Measurements from ENCODE around the gene FRYL. TPM values are rescaled to one million over a fixed set of nuclear protein-coding genes. Genes with fewer than 3 reads are reported as not detected.

FRYL gene
- total RNA-seq, 4 donors from 2014 or later: 43.2 to 92.5 (median 62.1) TPM

DNA sequence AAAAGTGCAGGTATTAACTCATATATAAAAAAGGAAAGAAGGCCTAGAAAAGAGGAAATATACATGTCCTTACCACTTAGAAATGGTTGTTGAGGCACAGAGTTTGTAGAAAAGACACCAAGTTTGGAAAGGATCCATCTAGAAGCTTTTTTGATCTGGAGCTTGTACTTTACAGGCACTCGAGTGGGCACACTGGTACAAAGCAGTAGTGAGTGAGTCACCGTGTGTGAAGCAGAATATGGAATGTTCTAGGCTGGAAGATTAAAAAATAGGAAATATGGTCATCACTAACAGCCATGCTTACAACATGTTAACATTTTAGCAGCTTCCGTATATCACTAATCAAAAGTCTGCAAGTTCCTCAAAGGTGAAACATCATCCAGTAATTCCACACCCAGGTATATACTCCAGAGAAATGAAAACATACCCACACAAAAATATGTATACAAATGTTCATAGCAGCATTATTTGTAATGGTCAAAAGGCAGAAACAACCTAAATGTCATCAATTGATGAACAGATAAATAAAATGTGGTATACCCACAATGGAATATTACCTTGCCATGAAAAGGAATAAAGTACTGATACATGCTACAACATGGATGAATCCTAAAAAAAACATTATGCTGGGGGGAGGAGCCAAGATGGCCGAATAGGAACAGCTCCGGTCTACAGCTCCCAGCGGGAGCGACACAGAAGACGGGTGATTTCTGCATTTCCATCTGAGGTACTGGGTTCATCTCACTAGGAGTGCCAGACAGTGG lies 69.5 kb downstream of the FRYL start:
- Histone ChIP-seq H3K4me3 (no peak overlapping the region), H3K36me3 (peaks cover 0 to 17% of the 10 kb centered on the region in 2 donors), H3K4me1 (no peaks in the 10 kb centered on the region), H3K27me3 (no peaks in the 10 kb centered on the region), H3K9me3 (no peaks in the 10 kb centered on the region), H3K27ac (no peak overlapping the region)
- ATAC-seq: no peak
- TF ChIP-seq POLR2A (IDR thresholded peaks at IDR 0.05) (no peak), EP300 (IDR thresholded peaks at IDR 0.05) (no peak), CTCF (IDR thresholded peaks at IDR 0.05) (no peak)
- 84 to 90% methylated on average over 8 of the region's 8 CpGs for WGBS, 2 donors (ENCODE audit: low coverage in 1 of 2)

DNA sequence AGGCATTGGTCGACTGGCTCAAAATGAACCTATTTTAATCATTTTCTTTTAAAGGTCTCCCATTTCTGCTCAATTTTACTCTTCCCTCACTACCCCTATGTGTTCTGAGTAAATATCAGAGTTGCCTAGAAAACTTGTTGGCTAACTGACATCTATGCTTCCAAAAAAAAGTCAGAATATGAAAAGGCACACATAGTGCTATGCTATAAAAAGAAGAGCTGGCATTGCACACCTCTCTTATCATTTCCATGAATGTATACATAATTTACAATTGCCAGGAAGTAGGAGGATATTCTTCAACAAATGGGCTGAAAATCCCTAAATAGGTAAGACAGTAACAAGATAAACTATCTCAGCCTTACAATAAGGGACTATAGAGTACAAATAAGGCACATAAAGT lies 70.2 kb downstream of the FRYL start:
- no peaks in the 10 kb centered on the region for H3K4me1 ChIP-seq
- H3K27ac ChIP-seq: no peak overlapping the region
- 75% methylated on average over 1 of the region's 1 CpG for WGBS, 2 donors (ENCODE audit: low coverage in 1 of 2)
- TF ChIP-seq EP300 (IDR thresholded peaks at IDR 0.05): no peak
- H3K4me3 ChIP-seq: no peak overlapping the region
- H3K9me3 ChIP-seq: no peaks in the 10 kb centered on the region
- ATAC-seq: no peak
- H3K27me3 ChIP-seq: no peaks in the 10 kb centered on the region
- peaks cover 0 to 17% of the 10 kb centered on the region in 2 donors for H3K36me3 ChIP-seq

GRCh38 chr4:48708610-48709009 lies 71.5 kb downstream of the FRYL start:
- peaks cover 0 to 17% of the 10 kb centered on the region in 2 donors for H3K36me3 ChIP-seq
- no peaks in the 10 kb centered on the region for H3K27me3 ChIP-seq
- ATAC-seq: no peak
- 90 to 99% methylated on average over 1 to 7 of the region's 7 CpGs for WGBS, 2 donors (ENCODE audit: low coverage in 1 of 2)
- H3K4me3 ChIP-seq: no peak overlapping the region
- no peak for TF ChIP-seq CTCF (IDR thresholded peaks at IDR 0.05)
- no peak for TF ChIP-seq POLR2AphosphoS5 (IDR thresholded peaks at IDR 0.05)
- no peak for TF ChIP-seq EP300 (IDR thresholded peaks at IDR 0.05)
- TF ChIP-seq POLR2A (IDR thresholded peaks at IDR 0.05): no peak
- H3K27ac ChIP-seq: no peak overlapping the region
- no peaks in the 10 kb centered on the region for H3K9me3 ChIP-seq
- H3K4me1 ChIP-seq: no peaks in the 10 kb centered on the region

DNA sequence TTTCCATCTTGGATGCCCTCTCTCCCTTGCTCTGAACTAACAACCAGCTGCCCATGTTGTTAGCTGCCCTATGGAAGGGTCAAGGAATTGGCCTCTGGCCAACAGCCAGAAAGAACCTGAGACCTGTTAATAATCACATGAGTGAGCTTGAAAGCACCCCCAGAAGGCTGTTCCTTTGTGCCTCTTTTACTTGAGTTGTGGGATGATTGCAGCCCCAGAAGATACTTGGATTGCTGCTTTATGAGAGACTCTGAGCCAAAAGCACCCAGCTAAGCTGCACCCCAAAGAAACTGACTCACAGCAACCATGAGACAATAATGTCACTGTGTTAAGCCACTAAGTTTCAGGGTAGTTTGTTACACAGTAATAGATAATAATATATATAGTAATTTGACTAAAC lies 73.3 kb downstream of the FRYL start:
- Histone ChIP-seq H3K4me1 (no peaks in the 10 kb centered on the region), H3K36me3 (peaks cover 0 to 17% of the 10 kb centered on the region in 2 donors), H3K4me3 (no peak overlapping the region), H3K27ac (no peak overlapping the region), H3K9me3 (no peaks in the 10 kb centered on the region), H3K27me3 (no peaks in the 10 kb centered on the region)
- no peak for ATAC-seq
- no peak for TF ChIP-seq POLR2A (IDR thresholded peaks at IDR 0.05)
- TF ChIP-seq CTCF (IDR thresholded peaks at IDR 0.05): no peak
- TF ChIP-seq EP300 (IDR thresholded peaks at IDR 0.05): no peak
- no peak for TF ChIP-seq POLR2AphosphoS5 (IDR thresholded peaks at IDR 0.05)

GRCh38 chr4:48705609-48706008 lies 74.5 kb downstream of the FRYL start:
- 93 to 100% methylated on average over 3 of the region's 3 CpGs for WGBS, 2 donors (ENCODE audit: low coverage in 1 of 2)
- no peak for ATAC-seq
- no peak overlapping the region for H3K4me3 ChIP-seq
- no peak overlapping the region for H3K27ac ChIP-seq
- H3K36me3 ChIP-seq: peaks cover 0 to 17% of the 10 kb centered on the region in 2 donors
- TF ChIP-seq CTCF (IDR thresholded peaks at IDR 0.05) (no peak), POLR2AphosphoS5 (IDR thresholded peaks at IDR 0.05) (no peak), EP300 (IDR thresholded peaks at IDR 0.05) (no peak), POLR2A (IDR thresholded peaks at IDR 0.05) (no peak)
- H3K4me1 ChIP-seq: no peaks in the 10 kb centered on the region
- H3K9me3 ChIP-seq: no peaks in the 10 kb centered on the region
- H3K27me3 ChIP-seq: no peaks in the 10 kb centered on the region
